Globus pallidus (tissue), 1 donor: ENCODE measurements around the gene SMAP1.

Experiments used
- DNase-seq: peaks from one replicate; pipeline ENCODE4 v3.0.0-alpha.2; 2015; ENCODE audit warnings: low spot score

SMAP1 gene

GRCh38 chr6:70667711-70668498, at the start of gene SMAP1:
Gene SMAP1 (plus strand): TSS chr6:70667883. CDS start chr6:70668024, 141 bp downstream.
- peak; percentile 89 for DNase-seq

GRCh38 chr6:70620746-70621145, 46.9 kb upstream of the SMAP1 start:
- DNase-seq: no peak

- no peak for DNase-seq
Observed at GRCh38 chr6:70622461-70622860, 45.2 kb upstream of the SMAP1 start.

- no peak for DNase-seq
Observed at GRCh38 chr6:70625436-70625835, 42.2 kb upstream of the SMAP1 start.

- DNase-seq: no peak
Observed at GRCh38 chr6:70627500-70628254, 40.0 kb upstream of the SMAP1 start.

GRCh38 chr6:70629929-70630328, 37.8 kb upstream of the SMAP1 start:
- no peak for DNase-seq

GRCh38 chr6:70633870-70634269, 33.8 kb upstream of the SMAP1 start:
- DNase-seq: no peak

GRCh38 chr6:70636596-70636995, 31.1 kb upstream of the SMAP1 start:
- no peak for DNase-seq

GRCh38 chr6:70638468-70638867, 29.2 kb upstream of the SMAP1 start:
- DNase-seq: no peak

GRCh38 chr6:70651326-70651905, 16.3 kb upstream of the SMAP1 start:
- DNase-seq: no peak

GRCh38 chr6:70652216-70652615, 15.5 kb upstream of the SMAP1 start:
- DNase-seq: no peak

- DNase-seq: no peak
Observed at GRCh38 chr6:70657706-70658105, 10.0 kb upstream of the SMAP1 start.

GRCh38 chr6:70663881-70664466, 3.7 kb upstream of the SMAP1 start:
- no peak for DNase-seq

- no peak for DNase-seq
Observed at GRCh38 chr6:70666706-70667105, 977 bp upstream of the SMAP1 start.

- DNase-seq: no peak
Observed at GRCh38 chr6:70667256-70667710, 400 bp upstream of the SMAP1 start.

- no peak for DNase-seq
Observed at GRCh38 chr6:70668499-70668812, 773 bp downstream of the SMAP1 start.

GRCh38 chr6:70669133-70669532, 1.4 kb downstream of the SMAP1 start:
- DNase-seq: no peak

- DNase-seq: no peak
Observed at GRCh38 chr6:70672549-70672948, 4.9 kb downstream of the SMAP1 start.

GRCh38 chr6:70673054-70673453, 5.4 kb downstream of the SMAP1 start:
- DNase-seq: no peak

GRCh38 chr6:70673601-70674000, 5.9 kb downstream of the SMAP1 start:
- DNase-seq: no peak

- DNase-seq: no peak
Observed at GRCh38 chr6:70675822-70676221, 8.1 kb downstream of the SMAP1 start.

GRCh38 chr6:70676821-70677220, 9.1 kb downstream of the SMAP1 start:
- no peak for DNase-seq

- DNase-seq: no peak
Observed at GRCh38 chr6:70680396-70680795, 12.7 kb downstream of the SMAP1 start.
